NCI-H1694 treated with DMSO at 0.1 percent for 48 hours (cell line): ENCODE measurements around the gene PDZD7.

Source experiments
- DNase-seq: peaks from one replicate; lab custom pipeline; 2025; lab: John Stamatoyannopoulos, UW

PDZD7 gene

DNA sequence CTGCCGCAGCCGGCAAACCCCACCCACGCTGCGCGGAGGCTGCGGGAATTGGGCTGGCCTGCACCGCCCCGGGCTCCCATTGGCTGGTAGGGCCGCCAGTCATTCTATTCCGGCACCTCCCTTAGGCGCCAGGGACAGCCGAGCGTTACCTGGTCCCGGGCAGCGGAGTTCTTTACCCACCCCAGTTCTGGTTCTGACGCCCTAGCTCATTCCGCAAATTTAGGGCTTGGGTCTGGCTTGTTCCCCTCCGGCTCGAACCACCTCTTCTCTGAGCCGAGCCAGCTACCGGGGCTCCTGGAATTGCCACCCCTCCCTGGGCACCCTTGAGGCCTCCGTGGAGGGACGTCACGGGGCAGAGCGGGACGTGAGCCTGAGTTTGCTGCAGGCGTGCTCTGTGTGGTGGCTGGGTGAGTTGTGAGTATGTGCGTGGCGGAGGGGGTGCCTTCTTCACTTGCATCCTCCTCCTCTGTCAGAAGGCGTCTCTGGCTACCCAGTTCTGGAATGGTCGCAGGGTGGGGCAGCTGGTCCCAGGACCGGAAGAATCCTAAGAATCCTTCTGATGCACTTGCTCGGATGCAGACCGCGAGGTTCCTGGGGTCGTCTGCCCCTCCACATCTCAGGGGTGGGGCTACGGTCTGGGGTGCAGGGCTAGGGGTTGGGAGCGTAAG is at the start of gene PDZD7, which contains the start of gene SFXN3:
Gene PDZD7 (minus strand): TSS at position 2 of the 668 bp plus-strand sequence. CDS start 910 bp downstream, outside the sequence.
Gene SFXN3 (plus strand): TSS at position 107 of the 668 bp plus-strand sequence. CDS start 3,461 bp downstream, outside the sequence.
- DNase-seq, result peak; percentile 62

DNA sequence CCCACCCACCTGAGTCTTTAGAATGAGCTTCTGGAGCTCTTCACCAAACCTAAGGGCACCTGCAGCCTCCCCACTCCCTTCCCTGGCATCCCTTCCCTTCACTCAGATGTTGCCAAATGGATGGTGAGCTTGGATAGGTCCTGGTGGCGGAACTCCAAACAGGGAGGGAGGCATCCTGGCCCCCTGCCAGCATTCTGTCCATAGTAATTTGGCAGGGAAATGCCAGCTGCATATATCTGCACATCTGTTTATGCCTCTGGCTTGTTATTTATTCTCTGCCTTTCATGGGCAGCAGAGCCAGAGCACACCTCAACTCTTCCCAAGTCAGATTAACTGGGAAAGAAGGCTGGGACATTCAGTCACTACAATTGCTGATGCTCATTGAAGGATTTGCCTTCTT is 48.9 kb upstream of the PDZD7 start:
- DNase-seq, result peak; percentile 56

- DNase-seq, result no peak
These were observed 45.7 kb upstream of the PDZD7 start for GRCh38 chr10:101076630-101077029.

DNA sequence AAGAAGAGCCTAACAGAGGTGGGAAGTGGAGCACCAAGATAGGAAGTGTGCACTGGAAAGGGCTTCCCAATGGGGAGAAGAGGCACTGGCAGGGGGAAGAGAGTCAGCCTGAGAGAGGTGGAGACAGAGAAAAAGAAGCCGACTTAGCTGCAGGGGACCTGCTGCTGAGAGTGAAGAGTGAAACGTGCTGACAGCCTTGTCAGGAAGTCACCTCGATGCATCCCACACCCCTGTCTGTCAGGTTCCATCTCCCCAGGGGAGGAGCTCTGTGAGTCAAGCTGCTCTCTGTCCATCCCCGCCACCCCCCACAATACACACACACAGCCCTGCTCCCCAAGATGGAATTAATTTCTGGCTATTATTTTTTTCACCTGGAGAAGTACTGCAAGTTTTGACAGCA is 44.8 kb upstream of the PDZD7 start:
- no peak for DNase-seq

DNA sequence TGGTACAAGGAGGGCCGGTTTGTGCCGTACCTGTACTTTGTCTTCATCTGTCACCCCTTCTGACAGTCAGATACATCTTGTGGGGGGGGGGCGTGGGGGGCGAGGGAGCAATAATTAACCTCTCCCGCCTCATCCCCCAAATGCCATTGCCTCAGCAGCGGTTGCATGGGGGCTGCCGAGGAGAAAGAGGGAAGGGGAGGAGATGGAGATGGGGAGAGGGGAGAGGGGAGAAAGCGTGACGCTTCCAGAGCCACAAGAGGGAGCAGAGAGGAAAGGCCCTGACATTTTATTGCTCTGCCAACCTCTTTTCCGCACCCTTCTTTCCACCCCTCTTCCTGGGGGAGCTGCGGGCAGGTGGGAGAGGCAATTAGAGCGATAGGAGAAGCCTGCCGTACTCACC is 42.7 kb upstream of the PDZD7 start:
- DNase-seq, result no peak

DNA sequence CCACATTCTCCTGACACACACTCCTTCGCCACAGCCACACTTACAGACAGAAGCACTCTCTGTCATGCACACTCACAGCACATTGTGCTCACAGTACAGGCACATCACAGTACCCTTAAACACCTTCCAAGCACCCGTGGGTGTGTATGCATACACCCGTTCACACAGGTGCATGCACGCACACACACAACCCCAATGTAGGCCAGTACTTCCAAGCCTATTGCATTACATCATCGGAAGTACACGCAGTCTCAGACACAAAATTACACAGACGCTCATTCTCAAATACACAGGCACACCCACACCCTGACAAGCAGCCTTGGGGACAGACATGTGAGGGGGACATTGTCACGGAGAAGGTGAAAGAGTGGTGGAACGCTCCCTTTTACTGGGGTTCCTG is 42.0 kb upstream of the PDZD7 start:
- DNase-seq, result no peak

DNA sequence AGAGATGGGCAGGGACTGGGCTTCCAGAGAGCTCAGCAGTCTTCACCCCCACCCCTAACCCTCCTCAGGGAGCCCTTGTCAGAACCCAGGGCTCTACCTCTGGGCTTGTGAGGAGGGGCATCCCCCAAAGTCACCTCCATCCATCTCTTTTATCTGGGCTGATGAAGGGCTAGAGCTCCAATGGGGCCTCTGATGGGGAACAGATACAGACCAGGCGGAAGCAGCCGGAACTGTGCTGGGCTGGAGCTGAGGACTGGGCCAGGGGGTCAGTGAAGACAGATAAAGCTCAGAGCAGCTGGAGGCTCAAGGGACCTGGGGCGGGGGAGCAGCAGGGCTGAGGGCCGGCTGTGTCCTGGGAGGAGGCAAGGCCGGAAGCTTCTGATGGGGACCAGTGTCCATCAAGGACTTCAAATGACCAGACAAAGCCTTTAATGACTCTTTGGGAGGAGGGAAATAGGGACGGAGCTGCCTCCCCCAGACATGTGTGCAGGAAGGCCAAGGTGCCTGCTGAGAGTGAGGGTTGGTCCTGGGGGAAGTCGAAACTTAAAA is 41.0 kb upstream of the PDZD7 start:
- DNase-seq, result no peak

DNA sequence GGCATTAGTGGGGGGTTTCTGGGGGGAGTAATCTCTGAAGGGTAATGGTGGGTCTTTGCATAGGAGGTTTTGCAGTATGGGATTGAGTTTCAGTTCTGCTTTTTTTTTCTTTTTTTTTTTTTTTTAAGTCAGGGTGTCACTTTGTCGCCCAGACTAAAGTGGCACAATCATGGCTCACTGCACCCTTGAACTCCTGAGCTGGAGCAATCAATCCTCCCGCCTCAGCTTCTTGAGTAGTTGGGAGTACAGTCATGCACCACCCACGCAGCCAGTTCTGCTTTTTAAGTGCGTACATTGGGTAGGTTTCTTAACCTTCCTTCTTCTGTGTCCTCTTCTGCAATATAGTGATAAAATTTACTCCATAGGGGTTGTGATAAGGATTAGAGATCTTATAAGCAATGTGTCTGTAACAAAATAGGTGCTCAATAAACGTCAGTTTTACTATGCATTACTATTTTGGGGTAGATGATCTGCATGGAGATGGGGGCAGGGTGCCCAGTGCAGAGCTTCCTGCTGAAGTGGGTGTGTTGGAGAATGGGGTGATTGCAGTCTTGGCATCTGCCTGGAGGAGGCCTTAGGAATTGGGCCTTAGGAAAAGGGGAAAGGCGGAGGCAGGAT is 40.4 kb upstream of the PDZD7 start:
- DNase-seq, result no peak

GRCh38 chr10:101070098-101070497 is 39.2 kb upstream of the PDZD7 start:
- DNase-seq, result no peak

GRCh38 chr10:101069441-101069840 is 38.5 kb upstream of the PDZD7 start:
- no peak for DNase-seq

GRCh38 chr10:101067356-101068083 is 36.6 kb upstream of the PDZD7 start:
- DNase-seq, result peak; percentile 83

- no peak for DNase-seq
These were observed 36.0 kb upstream of the PDZD7 start for GRCh38 chr10:101066896-101067355.

- no peak for DNase-seq
These were observed 35.4 kb upstream of the PDZD7 start for GRCh38 chr10:101066146-101066895.

DNA sequence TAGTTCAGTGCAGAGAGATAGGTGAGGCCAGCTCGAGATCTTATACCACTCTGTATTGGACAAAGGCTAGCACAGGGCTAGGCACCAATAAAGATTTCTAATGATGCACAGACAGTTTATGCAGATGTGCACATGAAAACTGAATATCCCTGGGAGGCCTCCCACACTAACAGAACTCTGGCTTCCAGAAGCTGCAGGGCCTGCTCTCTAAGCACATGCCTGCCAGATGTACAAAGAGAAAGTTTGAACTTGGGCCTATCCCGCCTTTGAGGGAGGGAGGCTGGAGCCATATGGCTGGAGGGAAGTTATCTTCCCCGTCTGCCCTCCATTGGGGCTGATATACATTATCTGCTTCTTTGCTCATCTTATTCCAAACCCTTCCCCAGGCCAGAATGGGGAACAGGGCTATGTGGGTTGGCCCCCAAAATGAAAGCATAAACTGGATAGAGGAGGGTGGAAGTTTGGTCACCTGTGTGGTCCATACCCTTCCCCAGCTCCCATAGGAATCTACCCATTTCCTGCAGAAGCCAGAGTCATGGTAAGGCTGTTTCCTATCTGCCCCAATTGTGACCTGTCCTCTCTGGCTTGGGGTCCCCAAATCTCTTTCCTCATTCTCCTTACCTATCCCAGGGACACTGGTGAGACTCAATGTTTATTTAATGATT is 34.7 kb upstream of the PDZD7 start:
- no peak for DNase-seq

DNA sequence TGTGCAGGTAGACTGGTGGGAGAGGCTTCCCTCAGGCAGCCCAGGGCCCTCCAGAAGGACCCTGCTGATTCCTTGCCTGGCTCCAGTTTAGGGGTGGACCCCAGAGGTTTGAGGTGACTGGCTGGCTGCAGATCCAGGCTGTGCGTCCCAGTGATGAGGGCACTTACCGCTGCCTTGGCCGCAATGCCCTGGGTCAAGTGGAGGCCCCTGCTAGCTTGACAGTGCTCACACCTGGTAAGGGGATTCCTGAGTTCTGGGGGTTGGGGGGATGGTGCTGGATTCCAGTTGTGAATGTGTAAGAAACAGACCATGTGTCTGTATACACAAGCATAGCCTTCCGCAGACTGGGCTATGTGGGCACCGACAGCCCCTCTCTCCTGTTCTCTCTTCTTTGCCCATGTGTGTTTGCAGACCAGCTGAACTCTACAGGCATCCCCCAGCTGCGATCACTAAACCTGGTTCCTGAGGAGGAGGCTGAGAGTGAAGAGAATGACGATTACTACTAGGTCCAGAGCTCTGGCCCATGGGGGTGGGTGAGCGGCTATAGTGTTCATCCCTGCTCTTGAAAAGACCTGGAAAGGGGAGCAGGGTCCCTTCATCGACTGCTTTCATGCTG is 33.6 kb upstream of the PDZD7 start:
- no peak for DNase-seq

- DNase-seq, result no peak
These were observed 32.9 kb upstream of the PDZD7 start for GRCh38 chr10:101063548-101064414.

- no peak for DNase-seq
These were observed 32.2 kb upstream of the PDZD7 start for GRCh38 chr10:101063050-101063525.

DNA sequence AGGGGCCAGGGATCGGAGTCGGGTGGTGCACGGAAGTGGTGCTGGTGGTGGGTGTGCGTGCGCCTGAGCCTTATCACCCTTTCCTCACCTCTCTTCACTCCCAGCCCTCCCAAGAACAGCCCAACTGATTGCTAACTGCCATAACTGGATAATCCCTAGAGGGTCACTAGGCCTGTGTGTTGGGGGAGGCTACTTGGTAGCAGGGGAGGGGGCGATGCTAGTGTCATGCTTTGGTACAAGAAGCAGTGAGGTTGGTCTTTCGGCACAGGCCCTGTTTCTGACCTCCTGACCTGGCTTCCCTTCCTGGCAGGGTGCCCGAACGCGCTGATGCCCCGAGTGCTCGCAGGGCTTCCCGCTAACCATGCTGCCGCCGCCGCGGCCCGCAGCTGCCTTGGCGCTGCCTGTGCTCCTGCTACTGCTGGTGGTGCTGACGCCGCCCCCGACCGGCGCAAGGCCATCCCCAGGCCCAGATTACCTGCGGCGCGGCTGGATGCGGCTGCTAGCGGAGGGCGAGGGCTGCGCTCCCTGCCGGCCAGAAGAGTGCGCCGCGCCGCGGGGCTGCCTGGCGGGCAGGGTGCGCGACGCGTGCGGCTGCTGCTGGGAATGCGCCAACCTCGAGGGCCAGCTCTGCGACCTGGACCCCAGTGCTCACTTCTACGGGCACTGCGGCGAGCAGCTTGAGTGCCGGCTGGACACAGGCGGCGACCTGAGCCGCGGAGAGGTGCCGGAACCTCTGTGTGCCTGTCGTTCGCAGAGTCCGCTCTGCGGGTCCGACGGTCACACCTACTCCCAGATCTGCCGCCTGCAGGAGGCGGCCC is 31.5 kb upstream of the PDZD7 start:
- DNase-seq, result peak; percentile 15
